Gastroesophageal sphincter (tissue), 4 donors: ENCODE data around the gene ASB6. TPM values are rescaled to one million over a fixed set of nuclear protein-coding genes. Genes with fewer than 3 reads are reported as not detected.

Experiments used
- ATAC-seq: fragments of 150-250 bp; one replicate; pipeline ENCODE4 v1.9.1; 2016; ENCODE audit warnings: mild to moderate bottlenecking, moderate library complexity
- H3K27ac ChIP-seq, 4 donors: fragments of 200-600 bp; sonication (generic) in 3 of 4; 1 replicate in 3 of 4; 2 replicates in 1 of 4; pipeline ENCODE4 v1.5.1; 2016 to 2019
- H3K27me3 ChIP-seq: fragments of 200-600 bp; sonication (generic); one replicate; pipeline ENCODE4 v1.5.1; 2019
- H3K36me3 ChIP-seq, 2 donors: fragments of 200-600 bp; sonication (generic); one replicate each; pipeline ENCODE4 v1.5.1; 2019; ENCODE audit warnings: control low read depth in 1 of 2
- H3K4me1 ChIP-seq, 3 donors: fragments of 200-600 bp; sonication (generic); 1 replicate in 2 of 3; 2 replicates in 1 of 3; pipeline ENCODE4 v1.5.1; 2016 to 2019; ENCODE audit warnings: control low read depth in 2 of 3
- H3K4me3 ChIP-seq, 2 donors: fragments of 200-600 bp; sonication (generic); one replicate each; pipeline ENCODE4 v1.5.1; 2019; ENCODE audit warnings: mild to moderate bottlenecking in 1 of 2, moderate library complexity in 1 of 2
- H3K9me3 ChIP-seq, 3 donors: fragments of 200-600 bp; sonication (generic); one replicate each; pipeline ENCODE4 v1.5.1; 2017 to 2019; ENCODE audit warnings: control low read depth in 2 of 3
- EP300 ChIP-seq: sonication (generic); formaldehyde crosslinking; IDR thresholded peaks from one replicate; pipeline ENCODE4 v1.6.1; 2017; ENCODE audit warnings: antibody characterized with exemption, mild to moderate bottlenecking
- POLR2A ChIP-seq, 2 donors: fragments of 450-650 bp; IDR thresholded peaks; one replicate each; pipeline ENCODE4 v1.6.1; 2017; ENCODE audit warnings: antibody characterized with exemption in 2 of 2, mild to moderate bottlenecking in 2 of 2, moderate library complexity in 1 of 2
- POLR2AphosphoS5 ChIP-seq: sonication (generic); formaldehyde crosslinking; IDR thresholded peaks from one replicate; pipeline ENCODE4 v1.6.1; 2017; ENCODE audit warnings: antibody characterized with exemption
- WGBS, 2 donors: methylation state at CpG; one replicate each; pipeline ENCODE4 v1.1.5; 2018; ENCODE audit warnings: low coverage in 1 of 2; 5-methylcytosine and 5-hydroxymethylcytosine counted together
- total RNA-seq, 4 donors: library from RNA; depleted of rRNA; stranded (reverse); fragments of >200 nt; gene quantifications; one replicate each; pipeline ENCODE4 v1.1.0, GENCODE V29; 2016
- TF ChIP-seq, protein P1 (sequence below), 4 experiments: fragments of 200-600 bp in 2 of 4; fragments of 450-650 bp in 2 of 4; sonication (generic) in 1 of 4; IDR thresholded peaks; one replicate each; pipeline ENCODE4 v1.5.1; 2017 to 2019; ENCODE audit warnings: antibody characterized with exemption in 4 of 4, mild to moderate bottlenecking in 2 of 4, moderate library complexity in 2 of 4

The ASB6 gene
- total RNA-seq, 4 donors from 2014 or later: 21.3 to 37.2 (median 28.2) TPM

DNA sequence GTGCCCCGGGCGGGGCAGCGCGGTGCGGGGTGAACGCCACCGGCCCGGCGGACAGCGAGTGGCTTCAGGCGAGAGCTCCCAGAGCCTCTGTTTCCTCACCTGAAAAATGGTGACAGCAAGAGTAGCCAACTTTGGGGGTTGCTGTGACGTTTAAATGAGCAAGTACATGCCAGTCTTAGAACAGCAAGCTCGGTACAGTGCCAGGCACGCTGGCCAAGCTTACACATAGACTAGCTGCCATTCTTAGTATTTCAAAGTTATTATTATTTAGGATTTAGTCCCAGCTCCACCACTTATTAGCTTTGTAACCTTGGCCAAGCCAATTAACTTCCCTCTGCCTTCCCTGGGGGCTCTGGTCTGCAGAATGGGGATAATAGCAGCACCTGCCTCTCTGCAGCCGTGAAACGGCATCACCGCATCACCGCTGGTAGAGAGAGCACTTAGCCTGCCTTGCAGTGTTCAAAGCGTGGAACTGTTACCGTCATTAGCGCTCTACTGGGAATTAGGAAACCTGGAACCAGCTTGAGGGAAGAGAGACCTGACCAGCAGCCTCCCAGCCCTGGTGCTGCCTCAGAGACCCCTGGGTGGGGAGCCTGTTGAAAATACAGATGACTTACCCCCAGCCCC, 21.2 kb downstream of the ASB6 start, which contains the start of gene C9orf50:
Gene C9orf50, minus strand, starts transcription at position 433 of the 627 bp plus-strand sequence. CDS start 527 bp downstream, outside the sequence.
- no peak for TF ChIP-seq POLR2A (IDR thresholded peaks at IDR 0.05)
- TF ChIP-seq, protein P1, sequence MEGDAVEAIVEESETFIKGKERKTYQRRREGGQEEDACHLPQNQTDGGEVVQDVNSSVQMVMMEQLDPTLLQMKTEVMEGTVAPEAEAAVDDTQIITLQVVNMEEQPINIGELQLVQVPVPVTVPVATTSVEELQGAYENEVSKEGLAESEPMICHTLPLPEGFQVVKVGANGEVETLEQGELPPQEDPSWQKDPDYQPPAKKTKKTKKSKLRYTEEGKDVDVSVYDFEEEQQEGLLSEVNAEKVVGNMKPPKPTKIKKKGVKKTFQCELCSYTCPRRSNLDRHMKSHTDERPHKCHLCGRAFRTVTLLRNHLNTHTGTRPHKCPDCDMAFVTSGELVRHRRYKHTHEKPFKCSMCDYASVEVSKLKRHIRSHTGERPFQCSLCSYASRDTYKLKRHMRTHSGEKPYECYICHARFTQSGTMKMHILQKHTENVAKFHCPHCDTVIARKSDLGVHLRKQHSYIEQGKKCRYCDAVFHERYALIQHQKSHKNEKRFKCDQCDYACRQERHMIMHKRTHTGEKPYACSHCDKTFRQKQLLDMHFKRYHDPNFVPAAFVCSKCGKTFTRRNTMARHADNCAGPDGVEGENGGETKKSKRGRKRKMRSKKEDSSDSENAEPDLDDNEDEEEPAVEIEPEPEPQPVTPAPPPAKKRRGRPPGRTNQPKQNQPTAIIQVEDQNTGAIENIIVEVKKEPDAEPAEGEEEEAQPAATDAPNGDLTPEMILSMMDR (IDR thresholded peaks at IDR 0.05): no peak
- no peak for TF ChIP-seq EP300
- no peak for TF ChIP-seq POLR2AphosphoS5
- H3K27ac ChIP-seq: peak within 1 kb of the TSS in 3 of 4 donors; percentile 37 to 77 (median 55)
- H3K4me1 ChIP-seq: peaks cover 0 to 38% (median 9%) of the 10 kb centered on the region in 3 donors
- H3K9me3 ChIP-seq: no peaks in the 10 kb centered on the region
- ATAC-seq: no peak
- peaks cover 10% of the 10 kb centered on the region for H3K27me3 ChIP-seq
- 8 to 14% methylated on average over 2 to 3 of the region's 21 CpGs for WGBS, 2 donors
- H3K36me3 ChIP-seq: no peaks in the 10 kb centered on the region
- peak within 1 kb of the TSS; percentile 25 to 68 for H3K4me3 ChIP-seq

DNA sequence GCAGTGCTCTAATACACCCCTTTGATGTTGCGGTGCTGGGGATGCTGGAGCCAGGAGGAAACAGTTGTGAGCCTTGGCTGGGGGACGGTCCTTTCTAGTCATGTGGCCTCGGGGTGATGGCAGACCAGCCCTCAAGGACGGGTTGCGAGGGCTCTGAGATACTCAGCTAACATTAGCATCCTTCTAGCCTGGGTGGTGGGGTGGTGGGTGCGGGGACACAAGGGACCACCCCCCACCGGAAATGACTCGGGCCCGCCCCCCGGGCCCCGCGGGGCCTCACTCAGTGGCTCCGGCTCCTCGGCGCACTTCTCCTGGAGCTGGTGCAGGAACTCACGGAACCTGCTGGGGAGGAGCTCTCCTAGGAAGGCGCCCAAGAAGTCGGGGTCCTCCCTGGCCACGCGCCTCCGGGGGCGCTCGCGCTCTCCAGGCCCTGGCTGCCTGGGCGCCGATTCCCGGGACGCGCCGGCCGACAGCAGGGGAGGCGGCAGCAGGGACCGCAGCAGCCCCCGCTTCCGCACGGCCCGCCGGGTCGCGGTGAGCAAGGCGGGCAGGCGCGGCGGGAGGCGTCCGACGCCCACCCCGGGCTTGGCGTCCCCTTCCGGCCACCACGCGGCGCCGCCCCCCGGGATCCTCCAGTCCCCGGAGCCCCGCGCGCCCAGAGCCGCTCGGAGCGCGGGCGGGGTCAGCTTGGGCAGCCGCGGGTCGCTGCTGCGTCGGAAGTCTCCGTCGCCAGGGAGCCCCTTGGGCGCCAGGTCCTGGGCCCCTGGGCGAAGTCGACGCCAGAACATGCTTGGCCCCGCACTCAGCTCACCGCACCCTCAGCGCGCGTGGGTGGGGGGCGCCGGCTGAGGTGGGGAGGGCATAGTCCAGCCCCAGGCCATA, 21.9 kb downstream of the ASB6 start:
- no CpG with 5 or more reads among the region's 82 CpGs for WGBS, 2 donors
- Histone ChIP-seq H3K27me3 (peaks cover 10% of the 10 kb centered on the region), H3K27ac (peak overlapping the region in 3 of 4 donors; percentile 37 to 77 (median 55)), H3K36me3 (no peaks in the 10 kb centered on the region), H3K9me3 (no peaks in the 10 kb centered on the region), H3K4me1 (peaks cover 0 to 30% (median 9%) of the 10 kb centered on the region in 3 donors), H3K4me3 (peak overlapping the region; percentile 25 to 68)
- ATAC-seq: peak; percentile 54
- no peak for TF ChIP-seq EP300
- TF ChIP-seq, protein P1 (IDR thresholded peaks at IDR 0.05): peak in 2 of 4 experiments; percentile 11 to 15

DNA sequence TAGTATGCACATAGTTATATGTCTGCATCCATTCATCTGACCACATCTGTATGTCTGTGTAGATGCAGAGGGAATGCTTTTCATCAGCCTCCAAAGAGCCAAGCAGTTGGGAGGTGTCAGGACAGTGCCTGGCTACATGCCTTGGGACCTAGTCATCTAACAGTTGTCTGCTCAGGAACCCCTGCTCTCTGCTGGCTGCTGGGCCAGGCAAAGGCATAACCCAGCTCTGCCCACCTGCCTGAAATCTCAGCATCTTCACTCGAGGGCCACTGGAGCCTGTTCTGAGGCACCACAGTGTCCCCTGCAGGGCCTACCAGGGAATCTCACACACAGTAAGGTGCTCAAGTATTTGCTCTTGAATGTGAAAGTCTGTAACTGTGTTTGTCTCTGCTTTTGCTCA, 24.8 kb downstream of the ASB6 start:
- H3K4me1 ChIP-seq: peaks cover 0 to 19% (median 9%) of the 10 kb centered on the region in 3 donors
- H3K36me3 ChIP-seq: no peaks in the 10 kb centered on the region
- WGBS, 2 donors: 0% methylated on average over 1 of the region's 1 CpG
- H3K4me3 ChIP-seq: no peak overlapping the region
- ATAC-seq: no peak
- H3K9me3 ChIP-seq: no peaks in the 10 kb centered on the region
- peaks cover 10% of the 10 kb centered on the region for H3K27me3 ChIP-seq
- TF ChIP-seq POLR2A (IDR thresholded peaks at IDR 0.05) (no peak), POLR2AphosphoS5 (no peak), EP300 (no peak)
- TF ChIP-seq, protein P1 (IDR thresholded peaks at IDR 0.05): peak in 1 of 4 experiments; percentile 21
- H3K27ac ChIP-seq: no peak overlapping the region

DNA sequence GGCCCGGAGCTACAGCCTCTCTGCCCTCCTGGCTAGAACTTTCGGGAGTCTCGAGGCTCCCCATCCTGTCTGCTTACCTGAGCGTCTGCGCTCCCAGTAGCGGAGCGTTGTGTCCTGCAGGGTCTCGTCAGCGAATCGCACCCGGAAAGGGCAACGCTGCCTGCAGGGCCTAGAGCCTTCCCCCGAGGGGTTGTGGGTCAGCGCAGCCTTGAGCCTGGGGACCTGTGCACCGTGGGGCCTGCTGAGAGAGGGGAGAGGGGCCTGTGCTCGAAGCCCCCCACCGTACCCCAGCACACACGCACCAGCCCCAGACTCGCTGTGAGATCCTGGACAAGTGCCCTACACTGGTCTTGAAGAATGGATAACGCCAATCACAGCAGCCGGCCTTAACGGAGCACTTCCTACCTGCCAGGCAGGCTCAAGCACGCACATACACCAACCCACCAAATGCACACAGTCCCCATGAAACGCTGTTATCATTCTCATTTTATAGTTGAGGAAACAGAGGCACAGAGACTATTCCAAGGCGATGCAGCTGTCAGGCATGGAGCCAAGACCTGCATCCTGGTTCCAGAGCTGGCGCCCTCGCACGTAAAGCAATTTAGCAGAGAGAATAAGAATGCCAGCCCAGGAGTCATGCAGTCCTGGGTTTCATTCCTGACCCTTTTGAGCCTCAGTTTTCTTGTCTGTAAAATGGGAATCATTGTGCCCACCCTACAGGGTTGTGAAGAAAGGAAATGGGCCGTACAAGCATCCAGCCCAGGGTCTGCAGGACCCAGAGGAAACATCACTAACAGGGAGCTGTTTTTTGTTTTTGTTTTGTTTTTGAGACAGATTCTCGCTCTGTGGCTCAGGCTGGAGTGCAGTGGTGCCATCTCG, 26.3 kb downstream of the ASB6 start:
- Histone ChIP-seq H3K27me3 (peaks cover 10% of the 10 kb centered on the region), H3K4me1 (peaks cover 0 to 24% (median 15%) of the 10 kb centered on the region in 3 donors), H3K9me3 (no peaks in the 10 kb centered on the region), H3K4me3 (no peak overlapping the region), H3K36me3 (no peaks in the 10 kb centered on the region), H3K27ac (no peak overlapping the region)
- no peak for ATAC-seq
- TF ChIP-seq, protein P1 (IDR thresholded peaks at IDR 0.05): no peak
- no peak for TF ChIP-seq EP300
- no peak for TF ChIP-seq POLR2A (IDR thresholded peaks at IDR 0.05)
- TF ChIP-seq POLR2AphosphoS5: no peak
- 79 to 100% methylated on average over 2 to 8 of the region's 31 CpGs for WGBS, 2 donors
